GM19395 (cell line): ENCODE data around the gene ZGPAT.
A peak's percentile ranks its signal among the peaks of the same experiment; 100 is the strongest.
"Not testable (repeated sequence)": the region's sequence is repeated elsewhere in the genome, so short reads cannot be mapped to it uniquely, and the experiment has no call there.

Experiments
- ATAC-seq: cut with Tn5 transposase; IDR thresholded peaks from one replicate; pipeline ENCODE4 v1.9.1; 2021; ENCODE audit warnings: mild to moderate bottlenecking, moderate library complexity; ENCODE audit not compliant: unreplicated experiment

The ZGPAT gene, protein sequence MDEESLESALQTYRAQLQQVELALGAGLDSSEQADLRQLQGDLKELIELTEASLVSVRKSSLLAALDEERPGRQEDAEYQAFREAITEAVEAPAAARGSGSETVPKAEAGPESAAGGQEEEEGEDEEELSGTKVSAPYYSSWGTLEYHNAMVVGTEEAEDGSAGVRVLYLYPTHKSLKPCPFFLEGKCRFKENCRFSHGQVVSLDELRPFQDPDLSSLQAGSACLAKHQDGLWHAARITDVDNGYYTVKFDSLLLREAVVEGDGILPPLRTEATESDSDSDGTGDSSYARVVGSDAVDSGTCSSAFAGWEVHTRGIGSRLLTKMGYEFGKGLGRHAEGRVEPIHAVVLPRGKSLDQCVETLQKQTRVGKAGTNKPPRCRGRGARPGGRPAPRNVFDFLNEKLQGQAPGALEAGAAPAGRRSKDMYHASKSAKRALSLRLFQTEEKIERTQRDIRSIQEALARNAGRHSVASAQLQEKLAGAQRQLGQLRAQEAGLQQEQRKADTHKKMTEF

DNA sequence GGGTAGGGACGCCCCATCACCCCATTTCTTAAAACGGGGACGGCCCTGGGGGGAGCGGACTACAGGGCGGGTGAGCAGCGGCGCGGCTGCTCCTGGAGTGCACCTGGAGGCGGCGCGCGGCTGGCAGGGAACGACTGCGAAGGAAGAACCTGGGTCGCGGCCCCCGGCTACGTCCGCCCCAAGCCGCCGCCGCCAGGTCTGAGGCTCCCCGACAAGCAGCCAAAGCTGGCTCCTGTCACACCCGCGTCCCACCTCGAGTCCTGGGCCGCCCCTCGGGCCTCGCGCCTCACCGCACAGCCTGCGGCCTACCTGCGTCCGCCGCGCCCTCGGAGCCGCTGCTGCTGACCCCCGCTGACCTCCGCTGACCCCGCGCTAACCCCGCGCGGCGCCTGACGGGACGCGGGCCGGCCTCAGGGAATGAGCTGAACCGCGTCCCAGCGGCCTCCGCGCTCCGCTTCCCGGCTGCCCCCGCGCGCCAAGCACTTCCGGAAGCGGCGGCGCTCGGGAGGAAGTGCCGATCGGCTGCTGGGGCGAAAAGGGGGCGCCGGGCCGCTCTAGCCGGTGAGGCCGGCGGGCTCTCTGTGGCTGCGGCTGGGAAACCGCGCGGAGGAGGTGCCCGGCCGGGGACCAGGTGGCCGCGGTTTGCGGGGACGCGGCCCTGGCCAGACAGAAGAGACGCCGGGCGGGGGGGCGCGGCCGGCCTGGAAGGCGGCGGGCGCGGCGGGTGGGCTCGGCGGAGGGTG is at the start of gene ZGPAT, which contains the start of gene ARFRP1:
ZGPAT (plus strand) TSS at position 482 of the 743 bp plus-strand sequence. CDS start 542 bp downstream, outside the sequence.
ARFRP1 (minus strand) TSS at position 419 of the 743 bp plus-strand sequence. CDS start 885 bp downstream, outside the sequence.
- ATAC-seq: peak; percentile 62

DNA sequence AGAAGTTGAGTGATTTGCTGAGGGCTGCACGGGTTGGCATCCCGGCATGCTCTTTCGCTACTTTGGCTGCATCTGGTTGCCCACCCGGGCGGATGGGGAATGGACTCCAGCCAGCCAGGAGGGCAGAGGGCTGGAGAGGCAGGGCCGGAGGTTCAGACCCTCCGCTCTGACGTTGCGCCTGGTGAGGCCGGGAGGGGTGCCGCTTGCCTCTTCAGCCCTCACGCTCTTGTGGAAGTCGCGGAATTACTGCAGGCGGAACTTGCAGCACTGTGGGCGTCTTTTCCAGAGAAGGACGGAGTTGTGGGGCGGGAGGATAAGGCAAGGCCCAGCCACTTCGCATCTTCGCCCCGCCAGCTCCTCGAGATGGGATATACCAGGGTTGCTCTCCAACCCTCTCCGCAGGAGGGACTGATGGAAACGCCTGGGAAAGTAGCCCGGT is 49.1 kb upstream of the ZGPAT start:
- ATAC-seq: peak; percentile 35

DNA sequence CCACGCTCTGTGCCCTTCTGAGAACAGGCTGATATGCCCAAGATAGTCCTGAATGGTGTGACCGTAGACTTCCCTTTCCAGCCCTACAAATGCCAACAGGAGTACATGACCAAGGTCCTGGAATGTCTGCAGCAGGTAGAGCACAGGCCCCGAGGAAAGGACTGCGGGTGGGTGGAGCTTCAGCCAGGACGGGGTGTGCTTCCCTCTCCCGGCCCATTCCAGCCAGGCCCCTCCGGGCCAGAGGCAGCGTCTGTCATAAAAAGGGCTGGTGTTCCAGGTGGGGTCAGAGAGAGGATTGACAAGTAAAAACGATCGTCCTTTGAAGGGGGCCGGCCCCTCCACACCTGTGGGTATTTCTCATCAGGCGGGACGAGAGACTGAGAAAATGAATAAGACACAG is 48.5 kb upstream of the ZGPAT start:
- ATAC-seq: no peak

DNA sequence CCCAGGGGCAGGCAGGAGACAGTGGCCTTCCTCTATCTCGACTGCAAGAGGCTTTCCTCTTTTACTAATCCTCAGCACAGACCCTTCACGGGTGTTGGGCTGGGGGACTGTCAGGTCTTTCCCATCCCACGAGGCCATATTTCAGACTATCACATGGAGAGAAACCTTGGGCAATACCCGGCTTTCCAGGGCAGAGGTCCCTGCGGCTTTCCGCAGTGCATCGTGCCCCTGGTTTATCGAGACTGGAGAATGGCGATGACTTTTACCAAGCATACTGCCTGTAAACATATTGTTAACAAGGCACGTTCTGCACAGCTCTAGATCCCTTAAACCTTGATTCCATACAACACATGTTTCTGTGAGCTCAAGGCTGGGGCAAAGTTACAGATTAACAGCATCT is 47.7 kb upstream of the ZGPAT start:
- not testable (repeated sequence) for ATAC-seq

DNA sequence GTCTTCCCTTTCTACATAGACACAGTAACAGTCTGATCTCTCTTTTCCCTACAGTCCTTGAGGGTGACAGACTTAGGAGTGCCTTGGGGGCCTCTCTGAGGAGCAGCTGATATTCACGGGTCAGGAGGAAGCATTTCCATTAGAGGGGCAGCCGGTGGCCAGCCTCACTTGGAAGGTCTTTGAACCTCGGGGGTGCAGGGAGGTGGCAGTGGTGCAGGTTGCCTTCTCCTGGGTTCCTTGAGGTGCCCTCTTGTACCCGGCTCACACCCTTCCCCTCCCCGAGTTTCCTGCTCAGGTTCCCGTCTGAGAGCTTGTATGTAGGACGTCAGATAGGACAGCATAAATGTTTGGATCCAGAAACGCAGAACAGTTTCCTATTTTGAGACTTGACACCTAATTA is 47.2 kb upstream of the ZGPAT start:
- ATAC-seq: no peak

DNA sequence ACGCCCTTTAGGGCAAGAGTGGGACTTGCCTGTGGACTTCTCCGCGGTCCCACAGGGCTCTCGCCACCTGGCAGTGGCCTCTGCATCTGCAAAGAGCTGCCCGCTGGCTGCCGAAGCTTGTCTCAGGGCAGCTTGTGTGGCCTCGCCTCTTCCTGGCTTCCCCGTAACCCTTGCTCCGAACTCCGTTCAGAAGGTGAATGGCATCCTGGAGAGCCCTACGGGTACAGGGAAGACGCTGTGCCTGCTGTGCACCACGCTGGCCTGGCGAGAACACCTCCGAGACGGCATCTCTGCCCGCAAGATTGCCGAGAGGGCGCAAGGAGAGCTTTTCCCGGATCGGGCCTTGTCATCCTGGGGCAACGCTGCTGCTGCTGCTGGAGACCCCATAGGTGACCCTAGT is 46.7 kb upstream of the ZGPAT start:
- no peak for ATAC-seq

DNA sequence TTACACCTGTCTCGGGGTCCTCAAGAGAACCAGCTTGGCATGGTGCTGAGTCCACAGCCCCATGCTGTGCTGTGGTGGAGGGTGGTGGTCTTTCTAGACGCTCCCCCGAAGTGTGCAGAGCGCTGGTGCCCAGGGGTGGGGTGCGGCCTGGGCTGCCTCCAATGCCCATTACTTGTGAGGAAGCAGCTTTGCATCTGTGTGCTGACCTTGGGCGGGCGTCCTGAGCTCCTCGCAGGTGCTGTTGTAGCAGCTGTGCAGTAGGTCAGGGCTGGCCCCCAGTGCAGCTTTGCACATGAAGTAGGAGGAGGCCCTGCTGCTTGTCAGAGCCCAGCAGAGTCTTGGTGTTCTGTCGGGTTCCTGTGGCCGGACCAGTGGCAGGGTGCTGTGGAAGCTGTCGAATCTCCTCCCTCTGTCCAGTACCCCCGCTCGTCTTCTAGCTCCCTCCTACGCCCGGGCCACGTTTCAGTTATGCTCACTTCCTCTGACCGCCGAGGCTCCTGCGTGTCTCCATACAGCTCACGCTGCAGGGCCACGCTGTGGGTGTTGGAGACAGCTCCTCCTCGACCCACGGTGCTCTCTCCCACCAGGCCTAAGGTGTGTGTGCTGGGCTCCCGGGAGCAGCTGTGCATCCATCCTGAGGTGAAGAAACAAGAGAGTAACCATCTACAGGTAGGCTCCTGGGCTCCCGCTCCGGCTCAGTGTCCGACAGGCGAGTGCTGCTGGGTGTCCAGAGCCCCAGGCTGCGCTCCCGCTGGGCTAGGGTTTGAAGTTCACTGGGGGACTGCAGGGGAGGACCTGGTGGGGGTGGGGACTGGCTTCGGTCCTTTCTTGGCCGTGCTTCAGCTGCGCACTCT is 45.7 kb upstream of the ZGPAT start:
- ATAC-seq: no peak

DNA sequence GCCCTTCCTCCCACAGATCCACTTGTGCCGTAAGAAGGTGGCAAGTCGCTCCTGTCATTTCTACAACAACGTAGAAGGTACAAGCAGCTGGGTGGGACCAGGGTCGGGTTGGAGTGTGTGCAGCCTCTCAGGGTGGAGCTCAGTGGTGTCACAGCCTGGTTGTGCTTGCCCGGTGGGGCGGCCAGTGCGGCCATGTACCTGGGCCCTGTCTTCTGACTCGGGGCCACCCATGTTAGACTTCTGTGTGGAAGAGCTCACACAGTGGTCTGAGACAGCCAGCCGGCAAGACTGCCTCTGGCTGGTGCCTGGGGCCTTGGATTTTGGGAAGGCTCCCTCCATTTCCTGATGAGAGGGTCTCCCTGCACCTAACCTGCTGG is 45.0 kb upstream of the ZGPAT start:
- no peak for ATAC-seq

DNA sequence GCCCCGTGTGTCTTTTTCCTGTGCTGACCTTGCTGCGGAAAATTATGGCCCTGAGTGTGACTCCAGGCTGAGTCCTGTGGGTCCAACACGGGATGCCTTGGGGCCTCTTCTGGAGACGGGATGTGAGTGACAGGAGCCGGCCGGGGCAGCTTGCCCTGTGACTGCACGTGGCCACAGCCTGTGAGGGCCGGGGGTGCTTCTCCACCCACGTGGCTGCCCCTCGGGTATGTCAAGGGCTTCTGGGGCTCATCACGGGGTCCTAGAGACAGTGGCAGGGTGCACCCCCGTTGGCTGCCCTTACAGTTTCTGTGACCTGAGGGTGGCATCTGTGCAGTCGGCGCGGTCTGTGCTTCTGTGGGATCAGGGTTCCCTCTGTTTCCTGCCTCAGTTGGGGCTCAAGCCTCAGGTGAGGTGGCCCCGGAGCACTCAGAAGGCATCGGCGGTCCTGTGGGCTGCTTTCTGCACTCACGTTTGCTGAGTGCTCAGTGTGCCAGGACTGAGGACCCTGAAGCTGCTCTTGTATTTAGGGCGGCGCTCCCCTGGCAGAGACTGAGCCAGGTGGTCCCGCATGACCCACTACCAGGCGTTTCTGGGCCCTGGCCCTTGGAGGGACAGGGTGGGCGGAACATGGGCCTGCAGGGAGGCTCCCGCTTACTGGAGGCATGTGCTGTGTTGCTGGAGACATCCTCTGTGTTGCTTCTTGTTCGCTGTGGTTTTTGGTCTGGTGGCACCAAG is 44.3 kb upstream of the ZGPAT start:
- ATAC-seq: no peak

DNA sequence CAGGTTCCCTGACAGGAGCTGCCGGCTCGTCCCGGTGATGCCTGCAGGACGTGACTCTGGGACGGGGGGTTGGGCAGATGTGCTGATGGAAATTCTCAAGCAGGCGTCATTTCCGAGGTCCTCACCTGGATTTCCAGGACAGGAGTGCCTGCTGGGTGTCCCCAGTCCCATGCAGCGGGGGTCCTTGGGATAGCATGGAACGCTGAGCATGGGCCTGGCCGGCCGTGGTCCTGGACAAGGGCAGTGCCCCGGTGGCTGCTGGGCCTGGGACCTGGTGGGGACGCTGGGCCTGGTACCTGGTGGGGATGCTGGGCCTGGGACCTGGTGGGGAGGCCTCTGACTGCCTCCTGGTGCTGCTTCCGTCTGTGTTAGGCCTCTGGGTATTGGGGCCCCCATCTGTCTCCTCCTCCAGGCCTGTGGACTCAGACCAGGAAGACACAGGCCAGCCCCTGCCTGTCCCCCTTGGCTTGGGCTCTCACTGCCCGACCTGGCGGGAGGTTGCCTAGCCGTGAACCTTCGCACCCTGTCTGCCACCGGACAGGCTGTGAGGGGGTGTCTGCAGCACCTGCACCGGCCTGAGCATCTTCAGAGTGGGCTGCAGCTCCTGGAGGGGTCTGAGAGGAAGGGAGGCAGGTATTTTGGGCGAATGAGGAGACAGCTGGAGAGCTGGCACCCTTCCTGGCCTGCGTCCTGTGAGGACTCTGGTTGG is 43.5 kb upstream of the ZGPAT start:
- ATAC-seq: no peak

DNA sequence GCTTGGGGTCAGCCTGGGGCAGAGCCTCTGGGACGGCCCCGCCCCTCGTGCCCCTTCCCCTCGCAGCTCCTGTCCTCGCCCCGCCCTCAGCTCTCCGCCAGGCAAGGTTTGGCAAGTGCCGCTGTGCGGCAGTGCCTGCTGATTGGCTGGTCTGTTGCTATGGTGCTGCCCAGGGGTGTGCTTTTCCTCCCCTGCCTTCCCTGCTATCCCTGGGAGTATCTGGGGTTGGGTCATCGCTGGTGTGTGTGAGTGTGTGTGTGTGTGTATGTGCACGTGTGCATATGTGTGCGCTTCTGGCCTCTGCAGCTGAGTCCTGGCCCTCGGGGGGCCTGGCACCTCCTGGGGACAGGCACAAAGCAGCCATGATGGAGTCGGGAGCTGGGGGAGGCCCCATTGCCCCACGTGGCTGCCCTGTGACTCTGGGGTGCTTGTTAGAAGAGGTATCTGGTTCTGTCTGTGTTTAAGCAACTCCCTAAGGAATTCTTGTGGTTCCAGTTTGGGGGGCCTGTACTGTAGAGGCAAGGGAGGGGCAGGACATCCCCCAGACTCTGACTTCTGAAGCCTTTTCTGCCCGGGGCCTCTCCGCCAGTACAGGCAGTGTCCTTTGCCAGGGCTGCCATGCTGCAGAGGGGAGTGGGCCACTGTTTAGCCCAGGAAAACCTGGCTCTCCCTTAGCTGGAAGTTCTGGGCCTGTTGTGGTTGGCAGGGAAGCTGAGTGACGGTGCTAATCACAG is 42.8 kb upstream of the ZGPAT start:
- no peak for ATAC-seq

DNA sequence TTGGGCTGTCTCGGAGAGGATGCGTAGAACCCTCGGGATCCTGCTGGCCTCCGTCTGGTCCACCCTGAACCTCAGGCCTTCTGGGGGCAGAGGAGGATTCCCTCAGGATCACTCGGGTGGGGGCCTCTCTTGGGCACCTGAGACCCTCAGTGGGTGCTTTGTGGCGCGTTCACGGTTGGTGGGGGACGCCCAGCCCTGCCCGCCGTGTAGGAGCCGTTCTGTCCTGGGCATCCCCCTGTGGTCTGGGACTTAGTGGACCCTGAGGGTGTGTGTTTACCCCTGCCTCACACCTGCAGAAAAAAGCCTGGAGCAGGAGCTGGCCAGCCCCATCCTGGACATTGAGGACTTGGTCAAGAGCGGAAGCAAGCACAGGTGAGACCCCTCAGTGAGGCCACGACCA is 42.1 kb upstream of the ZGPAT start:
- no peak for ATAC-seq

DNA sequence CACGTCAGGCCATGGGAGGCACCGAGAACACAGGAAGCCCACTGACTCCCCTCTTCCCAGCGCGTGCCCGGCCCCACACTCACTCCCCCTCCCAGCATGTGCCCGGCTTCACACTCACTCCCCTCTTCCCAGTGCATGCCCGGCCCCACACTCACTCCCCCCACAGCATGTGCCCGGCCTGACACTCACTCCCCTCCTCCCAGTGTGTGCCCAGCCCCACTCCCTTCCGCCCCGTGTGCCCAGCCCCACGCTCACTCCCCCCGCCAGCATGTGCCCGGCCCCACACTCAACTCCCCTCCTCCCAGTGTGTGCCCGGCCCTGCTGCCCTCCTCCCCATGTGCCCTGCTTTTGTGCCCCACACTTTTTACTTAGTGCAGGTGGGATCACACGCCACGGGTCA is 40.0 kb upstream of the ZGPAT start:
- ATAC-seq: no peak

DNA sequence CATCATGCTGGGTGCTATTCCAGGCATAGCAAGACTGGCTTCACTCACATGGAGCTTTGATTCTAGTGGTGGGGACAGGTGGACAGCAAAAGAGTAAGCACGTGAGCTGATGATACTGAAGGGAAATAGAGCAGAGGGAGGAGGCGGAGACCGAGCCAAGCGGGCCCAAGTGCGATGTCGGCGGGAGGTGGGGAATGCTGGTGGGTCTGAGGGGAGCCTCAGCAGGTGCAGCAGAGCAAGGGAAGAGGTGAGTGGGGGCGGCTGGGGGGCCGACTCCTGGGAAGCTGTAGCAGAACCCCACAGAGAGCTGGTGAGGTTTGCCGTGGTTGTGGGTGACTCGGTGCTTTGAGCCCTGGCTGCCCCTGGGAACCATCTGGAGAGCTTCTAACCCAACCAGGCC is 39.5 kb upstream of the ZGPAT start:
- ATAC-seq: no peak

DNA sequence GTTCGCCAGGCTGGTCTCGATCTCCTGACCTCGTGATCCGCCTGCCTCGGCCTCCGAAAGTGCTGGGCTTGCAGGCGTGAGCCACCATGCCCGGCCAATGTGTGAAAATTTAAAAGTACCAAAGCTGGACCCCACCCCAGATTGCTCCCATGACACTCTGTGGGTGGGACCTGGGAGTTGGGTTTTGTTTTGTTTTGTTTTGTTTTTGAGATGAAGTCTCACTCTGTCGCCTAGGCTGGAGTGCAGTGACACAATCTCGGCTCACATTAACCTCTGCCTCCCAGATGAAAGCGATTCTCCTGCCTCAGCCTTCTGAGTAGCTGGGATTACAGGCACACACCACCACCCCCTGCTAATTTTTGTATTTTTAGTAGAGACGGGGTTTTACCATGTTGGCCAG is 36.1 kb upstream of the ZGPAT start:
- ATAC-seq: not testable (repeated sequence)

DNA sequence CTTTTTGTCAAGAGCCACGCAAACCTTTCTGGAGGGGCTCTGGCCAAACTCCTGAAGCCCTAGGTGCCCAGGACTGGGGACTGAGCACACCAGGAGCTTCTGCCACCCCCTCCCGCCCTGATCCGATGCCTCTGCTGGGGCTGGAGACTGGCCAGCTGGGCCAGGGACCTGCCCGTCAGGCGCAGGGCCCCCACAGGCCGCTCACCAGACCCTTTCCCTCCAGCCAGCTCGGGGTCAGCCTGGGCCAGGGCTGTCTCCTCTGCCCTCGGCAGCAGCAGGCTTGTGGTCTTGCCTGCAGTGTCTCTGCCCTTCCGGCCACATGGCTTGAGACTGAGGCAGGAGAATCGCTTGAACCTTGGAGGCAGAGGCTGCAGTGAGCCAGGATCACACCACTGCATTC is 35.2 kb upstream of the ZGPAT start:
- ATAC-seq: no peak

DNA sequence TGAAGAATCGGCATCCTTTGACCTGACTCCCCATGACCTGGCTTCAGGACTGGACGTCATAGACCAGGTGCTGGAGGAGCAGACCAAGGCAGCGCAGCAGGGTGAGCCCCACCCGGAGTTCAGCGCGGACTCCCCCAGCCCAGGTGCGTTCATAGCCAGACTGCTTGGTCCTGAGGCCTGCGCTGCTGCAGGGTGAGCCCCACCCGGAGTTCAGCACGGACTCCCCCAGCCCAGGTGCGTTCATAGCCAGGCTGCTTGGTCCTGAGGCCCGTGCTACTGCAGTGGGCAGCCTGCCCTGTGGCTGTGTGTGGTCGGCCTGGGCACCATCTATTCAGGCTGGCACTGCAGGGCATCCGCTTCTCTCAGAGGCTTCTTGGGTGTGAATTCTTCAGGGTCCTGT is 33.9 kb upstream of the ZGPAT start:
- no peak for ATAC-seq

DNA sequence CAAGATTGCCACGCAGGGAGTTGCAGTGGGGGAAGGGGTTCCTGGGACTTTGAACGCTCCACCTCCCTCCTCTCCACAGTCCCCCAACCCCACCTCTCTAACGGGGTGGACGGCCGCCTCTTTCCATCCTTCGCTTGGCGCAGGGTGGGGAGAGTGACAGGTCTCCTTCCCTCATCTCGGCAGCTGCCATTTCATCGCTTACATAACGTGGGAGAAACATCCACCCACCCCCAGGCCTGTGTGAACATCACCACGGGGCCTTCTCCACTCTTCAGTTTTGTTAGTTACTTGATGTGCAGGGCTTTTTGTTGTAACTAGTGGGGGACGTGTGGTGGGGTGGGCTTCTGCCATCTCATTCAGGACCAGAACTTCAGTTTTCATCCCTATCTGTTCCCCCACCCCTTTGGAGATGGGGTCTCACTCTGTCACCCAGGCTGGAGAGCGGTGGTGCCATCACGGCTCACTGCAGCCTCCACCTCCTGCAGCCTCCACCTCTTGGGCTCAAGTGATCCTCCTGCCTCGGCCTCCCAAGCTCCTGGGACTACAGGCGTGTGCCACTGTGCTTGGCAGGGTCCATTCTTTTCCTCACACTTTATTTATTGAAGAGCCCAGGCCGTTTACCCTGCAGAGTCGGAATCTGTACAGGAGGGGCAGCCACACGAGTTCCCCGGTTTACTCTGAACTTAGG is 32.0 kb upstream of the ZGPAT start:
- no peak for ATAC-seq
